T follicular helper cell (primary cell): ENCODE results near the gene SEPHS2.

Source experiments
- DNase-seq: peaks from one replicate; pipeline ENCODE4 v3.0.0-alpha.2; 2020; ENCODE audit warnings: low read depth

SEPHS2 gene

DNA sequence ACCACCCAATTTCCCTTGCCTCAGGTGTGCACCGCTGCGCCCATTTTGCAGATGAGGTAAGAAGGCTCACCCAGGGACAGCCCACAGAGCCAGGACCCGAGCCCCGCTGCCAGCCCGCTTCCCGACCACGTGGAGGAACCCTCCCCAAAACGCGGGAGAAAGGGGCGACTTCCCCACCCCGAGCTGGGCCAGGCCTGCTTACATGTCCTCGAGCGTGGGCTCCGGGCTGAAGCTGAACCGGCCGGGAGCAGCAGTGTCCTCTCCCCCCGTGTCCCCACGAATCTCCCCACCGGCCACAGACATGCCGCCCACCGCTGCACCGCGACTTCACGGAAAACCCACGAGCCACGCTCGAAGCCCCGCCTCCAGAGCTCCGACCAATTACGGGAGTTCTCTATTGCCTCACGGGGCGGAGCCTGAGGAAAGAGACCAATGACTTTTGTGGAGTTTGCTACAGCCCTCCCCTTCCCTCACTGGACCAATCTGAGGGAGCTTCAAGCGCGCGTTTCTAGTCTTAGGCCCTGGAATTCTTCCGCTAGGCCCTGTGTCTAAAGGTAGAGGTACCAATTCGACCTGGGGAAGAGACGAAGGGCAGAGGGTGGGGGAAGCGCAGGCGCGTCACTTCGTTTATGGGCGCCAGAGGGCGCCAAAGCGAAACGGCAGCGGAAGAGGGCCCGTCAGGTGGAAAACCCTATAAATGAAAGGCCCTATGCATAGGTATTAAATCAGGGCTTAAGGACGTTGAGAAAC is 15.8 kb downstream of the SEPHS2 start, which contains the start of gene DCTPP1:
TSS of gene DCTPP1 (minus strand) at position 353 of the 750 bp plus-strand sequence. CDS start at position 303, 50 bp downstream.
- DNase-seq, result peak; percentile 94

DNA sequence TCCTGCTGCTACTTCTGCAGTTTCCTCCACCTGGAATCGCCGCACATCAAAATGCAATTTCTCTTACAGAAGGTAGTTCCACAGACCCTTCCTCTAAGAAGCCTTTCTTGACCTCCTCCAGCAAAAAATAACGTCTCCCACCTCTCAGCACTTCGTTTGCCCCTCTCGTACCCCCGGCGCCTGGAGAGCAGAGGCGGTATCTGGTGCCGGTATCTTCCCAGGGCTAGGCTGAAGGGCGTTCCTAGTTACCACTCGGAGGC is 16.3 kb downstream of the SEPHS2 start:
- no peak for DNase-seq

DNA sequence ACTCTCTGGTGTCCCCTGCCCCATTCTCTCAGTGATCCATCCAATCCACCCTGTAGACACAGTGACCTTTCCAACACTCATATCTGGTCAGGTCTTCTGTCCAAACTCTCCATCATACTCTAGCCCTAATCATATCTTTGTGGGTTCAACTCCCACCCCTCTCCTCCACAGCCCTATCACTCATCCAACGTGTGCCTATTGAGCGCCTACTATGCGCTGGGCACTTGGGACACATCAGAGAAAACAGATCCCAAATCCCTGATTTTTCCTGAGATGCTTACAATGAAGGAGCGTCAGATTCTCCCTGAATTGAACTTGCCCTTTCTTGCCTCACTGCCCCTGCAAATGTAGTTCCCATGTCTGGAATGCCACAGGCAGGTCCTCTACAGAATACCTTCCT is 17.6 kb downstream of the SEPHS2 start:
- DNase-seq, result no peak

DNA sequence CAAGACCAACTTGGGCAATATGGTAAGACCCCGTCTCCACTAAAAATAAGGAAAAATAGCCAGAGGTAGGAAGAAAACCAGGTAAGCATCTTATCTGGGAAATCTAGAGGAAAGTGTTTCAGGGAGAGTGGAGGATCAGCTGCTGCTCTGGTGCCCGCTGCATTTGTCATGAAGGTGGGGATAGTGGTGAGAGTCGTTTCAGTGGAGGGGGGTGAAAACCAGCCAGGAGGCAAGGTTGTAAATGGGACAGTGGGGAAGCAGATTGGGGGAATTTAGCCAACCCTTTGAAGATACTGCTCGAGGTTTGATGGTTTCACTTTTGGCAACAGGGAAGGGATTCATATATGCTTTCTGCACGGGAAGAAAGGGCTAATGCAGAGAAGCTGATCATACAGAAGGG is 24.7 kb downstream of the SEPHS2 start:
- DNase-seq, result no peak

DNA sequence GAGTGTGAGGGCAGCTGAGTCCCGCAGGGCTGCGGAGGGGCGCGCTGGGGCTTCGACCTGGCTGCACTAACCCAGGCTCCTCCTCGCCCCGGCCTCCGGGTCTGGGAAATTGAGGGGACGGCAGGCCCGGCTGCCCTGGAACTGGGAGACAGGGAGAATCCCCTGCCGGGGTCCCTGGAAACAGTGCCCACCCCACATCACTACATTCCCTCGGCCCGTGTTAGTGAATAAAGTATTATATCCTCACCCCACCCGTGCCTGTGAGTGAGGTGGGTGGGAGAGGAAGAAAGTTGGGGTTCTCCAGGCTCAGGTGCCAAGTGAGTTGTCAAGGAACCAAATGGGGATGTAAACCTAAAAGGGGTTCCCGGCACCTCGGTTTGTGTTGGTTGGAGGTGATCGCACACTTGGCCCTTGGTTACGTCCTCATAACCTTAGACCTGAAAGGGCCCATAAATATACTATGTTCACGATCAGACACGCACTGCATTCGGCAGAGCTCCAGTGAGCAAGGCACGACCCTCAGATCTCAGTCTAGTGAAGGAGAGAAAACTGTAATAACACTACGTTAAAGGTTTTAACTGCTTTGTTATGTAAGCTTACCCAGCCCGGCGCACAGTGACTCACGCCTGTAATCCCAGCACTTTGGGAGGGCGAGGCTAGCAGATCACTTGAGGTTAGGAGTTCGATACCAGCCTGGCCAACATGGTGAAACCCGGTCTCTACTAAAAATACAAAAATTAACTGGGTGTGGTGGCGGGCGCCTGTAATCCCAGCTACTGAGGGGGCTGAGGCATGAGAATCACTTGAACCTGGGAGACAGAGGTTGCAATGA is 27.1 kb downstream of the SEPHS2 start:
- DNase-seq, result no peak

DNA sequence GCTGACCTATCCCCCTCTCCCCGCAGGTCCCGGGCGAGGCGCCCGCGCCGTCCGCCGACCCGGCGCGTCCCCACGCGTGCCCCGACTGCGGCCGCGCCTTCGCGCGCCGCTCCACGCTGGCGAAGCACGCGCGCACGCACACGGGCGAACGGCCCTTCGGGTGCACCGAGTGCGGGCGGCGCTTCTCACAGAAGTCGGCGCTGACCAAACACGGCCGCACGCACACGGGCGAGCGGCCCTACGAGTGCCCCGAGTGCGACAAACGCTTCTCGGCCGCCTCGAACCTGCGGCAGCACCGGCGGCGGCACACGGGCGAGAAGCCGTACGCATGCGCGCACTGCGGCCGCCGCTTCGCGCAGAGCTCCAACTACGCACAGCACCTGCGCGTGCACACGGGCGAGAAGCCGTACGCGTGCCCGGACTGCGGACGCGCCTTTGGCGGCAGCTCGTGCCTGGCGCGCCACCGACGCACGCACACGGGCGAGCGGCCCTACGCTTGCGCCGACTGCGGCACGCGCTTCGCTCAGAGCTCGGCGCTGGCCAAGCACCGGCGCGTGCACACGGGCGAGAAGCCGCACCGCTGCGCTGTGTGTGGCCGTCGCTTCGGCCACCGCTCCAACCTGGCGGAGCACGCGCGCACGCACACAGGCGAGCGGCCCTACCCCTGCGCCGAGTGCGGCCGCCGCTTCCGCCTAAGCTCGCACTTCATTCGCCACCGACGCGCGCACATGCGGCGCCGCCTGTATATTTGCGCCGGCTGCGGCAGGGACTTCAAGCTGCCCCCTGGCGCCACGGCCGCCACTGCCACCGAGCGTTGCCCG is 27.9 kb downstream of the SEPHS2 start:
- DNase-seq, result peak; percentile 83

DNA sequence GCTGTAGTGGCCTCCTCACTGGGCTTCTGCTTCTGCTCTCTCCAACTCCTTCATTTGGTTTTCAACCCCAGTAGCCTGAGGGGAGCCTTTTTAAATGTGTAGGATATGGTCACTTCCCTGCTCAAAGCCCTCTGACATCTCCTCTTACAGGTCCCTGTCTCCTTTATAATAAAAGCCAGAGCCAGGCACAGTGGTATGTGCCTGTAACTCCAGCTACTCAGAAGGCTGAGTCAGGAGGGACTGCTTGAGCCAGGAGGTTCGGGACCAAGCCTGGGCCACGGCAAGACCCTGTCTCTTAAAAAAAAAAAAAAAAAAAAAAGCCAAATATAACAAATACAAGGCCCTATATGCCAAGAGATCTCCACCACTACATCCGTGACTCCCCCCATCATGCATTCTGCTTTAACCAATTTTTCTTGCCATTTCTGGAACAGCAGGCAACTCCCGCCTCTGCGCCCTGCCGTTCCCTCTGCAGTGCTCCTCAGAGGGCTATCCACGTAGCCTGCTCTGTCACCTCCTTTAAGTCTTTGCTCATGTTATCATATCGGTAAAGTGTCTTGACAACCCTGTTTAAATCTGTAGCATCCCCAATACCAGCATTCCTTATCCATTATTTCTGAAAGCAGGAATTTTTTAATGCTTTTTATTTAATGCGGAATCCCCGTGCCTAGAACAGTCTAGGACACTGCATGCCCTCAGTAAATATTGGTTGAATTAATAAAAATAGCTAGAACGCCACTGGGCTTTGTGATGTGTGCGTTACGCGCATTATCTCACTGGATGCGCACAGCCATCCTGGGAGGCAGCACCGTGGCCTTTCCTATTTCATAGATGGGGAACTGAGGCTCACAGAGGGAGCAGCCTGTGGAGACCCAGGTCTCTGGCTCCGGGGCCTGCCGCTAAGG is 28.8 kb downstream of the SEPHS2 start:
- no peak for DNase-seq

DNA sequence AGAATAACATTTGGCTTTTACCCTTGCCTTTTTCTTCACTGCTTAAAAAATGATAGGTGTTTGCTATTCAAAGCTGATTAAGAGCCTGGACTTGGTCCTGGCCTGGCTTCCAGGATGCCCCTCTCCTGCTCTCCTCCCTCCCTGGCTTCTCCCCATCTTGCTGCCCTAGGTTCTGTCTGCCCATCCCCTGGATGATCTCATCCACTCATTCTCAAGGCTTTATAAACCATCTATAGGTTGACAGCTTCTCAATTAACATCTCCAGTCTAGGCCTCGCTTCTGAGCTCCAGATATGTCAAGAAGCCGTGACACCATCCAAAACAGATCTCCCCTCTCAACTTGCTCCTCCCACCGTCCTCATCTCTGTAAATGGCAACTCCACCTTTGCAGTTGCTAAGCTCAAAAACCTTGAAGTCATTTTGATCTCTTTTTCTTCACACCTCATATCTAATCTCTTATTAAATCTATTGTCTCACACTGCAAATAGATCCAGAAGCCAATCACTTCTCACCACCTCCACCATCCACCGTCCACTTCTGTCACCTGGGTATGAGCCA is 29.5 kb downstream of the SEPHS2 start:
- no peak for DNase-seq

DNA sequence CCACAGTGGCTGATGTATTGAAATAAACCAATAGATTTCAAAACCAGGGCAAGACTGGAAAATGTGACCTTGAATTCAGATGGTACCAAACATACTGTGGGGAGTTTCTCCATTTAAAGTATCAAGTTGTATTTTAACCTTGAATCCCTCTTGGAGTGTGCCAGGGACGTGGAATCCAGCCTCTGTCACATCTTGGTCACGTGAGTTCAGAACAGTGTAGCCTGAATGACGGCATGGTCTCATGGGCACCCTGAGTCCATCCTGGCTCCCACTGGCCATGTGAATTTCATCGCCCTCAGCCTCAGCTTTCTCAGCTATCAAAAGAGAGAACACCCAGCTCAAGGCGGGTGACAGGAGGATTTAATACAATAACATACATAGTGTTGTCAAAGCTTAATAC is 31.5 kb downstream of the SEPHS2 start:
- DNase-seq, result no peak

DNA sequence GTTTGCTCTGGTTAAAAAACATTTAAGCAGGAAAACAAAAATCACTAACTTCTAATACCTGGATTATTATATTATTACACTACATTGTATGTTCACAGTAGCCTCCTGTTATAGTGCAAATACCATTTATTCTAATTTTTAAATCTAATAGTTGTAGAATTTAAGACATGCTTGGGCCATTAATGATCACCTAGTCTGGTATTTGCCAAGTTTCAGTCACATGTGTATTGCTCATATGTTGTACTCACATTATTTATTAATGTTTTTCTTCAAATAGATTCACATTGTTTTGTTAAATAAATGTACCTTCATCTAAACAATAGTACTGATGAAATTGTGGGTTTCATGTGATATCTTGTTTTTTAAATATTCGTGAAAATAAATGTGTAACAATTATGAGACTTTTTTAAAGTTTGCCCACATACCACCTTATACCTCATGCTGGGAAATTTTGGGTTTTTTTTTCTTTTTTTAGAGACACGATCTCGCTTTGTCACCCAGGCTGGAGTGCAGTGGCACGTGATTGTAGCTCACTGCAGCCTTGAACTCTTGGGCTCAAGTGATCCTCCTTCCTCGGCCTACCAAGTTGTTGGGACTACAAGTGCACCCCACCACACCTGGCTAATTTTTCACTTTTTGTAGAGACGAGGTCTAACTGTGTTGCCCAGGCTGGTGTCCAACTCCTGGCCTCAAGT is 32.4 kb downstream of the SEPHS2 start:
- no peak for DNase-seq

DNA sequence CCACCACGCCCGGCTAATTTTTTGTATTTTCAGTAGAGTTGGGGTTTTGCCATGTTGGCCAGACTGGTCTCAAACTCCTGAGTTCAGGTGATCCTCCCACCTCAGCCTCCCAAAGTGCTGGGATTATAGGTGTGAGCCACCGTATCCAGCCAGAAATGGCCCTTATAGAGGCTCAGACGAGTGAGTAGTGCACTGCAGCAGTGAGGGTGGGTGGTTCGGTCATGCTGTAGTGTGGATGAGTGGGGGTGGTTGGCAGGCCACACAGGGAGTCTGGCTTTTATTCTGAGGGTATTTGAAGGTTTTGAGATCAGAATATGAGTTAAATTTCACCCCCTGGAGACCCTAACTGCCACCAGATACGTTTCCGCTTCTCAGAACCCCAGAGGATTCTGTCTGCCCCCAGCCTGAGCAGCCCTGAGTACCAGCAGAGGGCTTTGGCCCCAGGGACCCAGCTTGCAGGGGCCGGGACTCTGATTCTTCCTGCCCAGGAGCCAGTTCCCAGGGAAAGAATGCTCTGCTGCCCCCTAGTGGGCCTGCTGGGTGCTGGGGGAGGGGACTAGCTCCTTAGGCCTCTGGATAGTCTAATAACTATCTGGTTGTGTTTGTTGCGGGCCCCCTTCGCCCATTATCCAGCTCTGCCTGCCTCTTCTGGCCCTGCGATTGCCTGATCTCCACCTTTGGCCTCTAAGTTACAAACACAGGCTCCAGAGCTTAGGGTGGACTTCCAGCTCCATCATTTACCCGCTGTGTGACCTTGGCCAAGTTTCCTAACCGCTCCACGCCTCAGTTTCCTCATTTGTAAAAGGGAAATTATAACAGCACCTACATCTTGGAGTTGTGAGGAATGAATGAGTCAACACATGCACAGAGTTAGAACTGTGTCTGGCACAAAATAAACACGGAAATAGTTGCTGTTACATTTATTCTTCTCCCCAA is 36.3 kb downstream of the SEPHS2 start:
- DNase-seq, result peak; percentile 89

DNA sequence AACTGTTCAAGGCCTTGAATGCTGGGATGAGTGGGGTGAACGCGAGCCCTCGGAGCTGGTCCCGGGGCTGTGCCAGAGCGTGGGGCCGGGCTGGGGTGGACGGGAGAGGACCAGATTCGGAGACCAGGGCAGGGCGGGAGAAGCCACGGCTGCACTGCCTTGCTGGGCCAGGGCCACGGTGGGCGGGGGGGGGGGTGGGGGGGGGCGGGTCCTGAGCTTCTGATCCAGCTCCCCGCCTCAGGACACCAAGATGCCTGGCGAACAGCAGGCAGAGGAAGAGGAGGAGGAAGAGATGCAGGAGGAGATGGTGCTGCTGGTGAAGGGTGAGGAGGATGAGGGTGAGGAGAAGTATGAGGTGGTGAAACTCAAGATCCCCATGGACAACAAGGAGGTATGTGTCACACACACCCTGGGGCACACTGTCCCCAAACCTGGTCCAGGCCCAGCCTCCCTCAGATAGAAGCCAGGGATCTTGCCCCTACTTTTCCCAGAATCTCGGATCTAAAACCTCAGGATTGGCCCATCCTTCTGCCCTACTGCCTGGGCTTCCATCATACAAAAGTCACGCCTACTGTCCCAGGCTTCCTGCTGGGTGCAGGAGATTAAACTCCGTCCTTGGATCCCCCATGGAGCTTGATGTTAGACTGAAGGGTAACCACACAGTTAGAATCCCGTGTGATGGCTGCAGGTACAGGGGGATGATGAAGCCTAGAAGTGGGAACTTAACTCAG is 37.7 kb downstream of the SEPHS2 start:
- no peak for DNase-seq

DNA sequence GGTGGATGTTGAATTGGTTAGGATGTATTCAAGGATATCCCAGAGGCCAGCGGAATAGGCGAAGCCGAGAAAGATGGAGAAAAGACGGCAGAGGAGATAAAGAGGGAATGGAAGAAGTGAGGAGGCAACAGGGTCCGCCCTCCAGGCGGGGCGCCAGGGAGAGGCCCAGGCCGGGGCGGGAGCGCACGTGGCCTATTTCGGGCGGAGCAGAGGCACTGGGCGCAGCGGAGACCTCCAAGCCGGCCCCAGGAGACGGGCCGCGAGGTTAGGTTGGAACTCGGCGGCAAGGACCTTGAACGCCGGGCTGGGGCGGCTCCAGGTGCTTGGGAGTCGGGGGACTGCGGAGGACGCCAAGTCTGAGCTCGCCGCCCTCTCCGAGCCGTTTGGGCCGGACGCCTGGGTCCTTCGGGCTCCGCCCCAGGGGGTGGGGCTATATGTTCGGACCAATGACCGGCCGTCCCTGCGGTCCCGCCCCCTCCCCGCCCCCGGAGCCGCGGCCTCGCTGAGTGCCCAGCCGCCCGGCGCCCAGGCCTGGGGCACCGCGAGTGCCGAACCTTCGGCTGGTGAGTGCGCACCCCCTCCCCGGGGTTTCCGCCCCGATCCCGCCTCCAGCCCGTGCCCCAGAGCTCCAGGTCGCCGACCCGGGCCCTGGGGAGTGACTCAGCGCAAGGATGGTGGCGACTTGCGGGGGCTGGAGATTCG is 38.4 kb downstream of the SEPHS2 start, which contains the start of gene ZNF771:
TSS of gene ZNF771 (plus strand) at position 505 of the 702 bp plus-strand sequence. CDS start 448 bp downstream, outside the sequence.
- peak; percentile 73 for DNase-seq

DNA sequence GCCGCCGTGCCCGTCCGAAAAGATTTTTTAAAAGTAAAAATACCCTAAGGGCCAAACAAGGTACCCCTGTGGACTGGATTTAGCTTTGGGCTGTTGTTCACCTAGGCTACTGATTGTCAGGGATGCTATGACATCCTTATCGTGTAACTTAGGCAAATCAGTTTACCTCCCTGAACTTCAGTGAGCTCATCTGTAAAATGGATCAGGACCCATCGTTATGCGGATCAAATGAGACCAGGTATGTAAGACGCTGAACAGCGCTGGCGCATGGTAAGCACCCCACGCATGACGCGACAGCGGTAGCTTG is 38.9 kb downstream of the SEPHS2 start:
- DNase-seq, result no peak

DNA sequence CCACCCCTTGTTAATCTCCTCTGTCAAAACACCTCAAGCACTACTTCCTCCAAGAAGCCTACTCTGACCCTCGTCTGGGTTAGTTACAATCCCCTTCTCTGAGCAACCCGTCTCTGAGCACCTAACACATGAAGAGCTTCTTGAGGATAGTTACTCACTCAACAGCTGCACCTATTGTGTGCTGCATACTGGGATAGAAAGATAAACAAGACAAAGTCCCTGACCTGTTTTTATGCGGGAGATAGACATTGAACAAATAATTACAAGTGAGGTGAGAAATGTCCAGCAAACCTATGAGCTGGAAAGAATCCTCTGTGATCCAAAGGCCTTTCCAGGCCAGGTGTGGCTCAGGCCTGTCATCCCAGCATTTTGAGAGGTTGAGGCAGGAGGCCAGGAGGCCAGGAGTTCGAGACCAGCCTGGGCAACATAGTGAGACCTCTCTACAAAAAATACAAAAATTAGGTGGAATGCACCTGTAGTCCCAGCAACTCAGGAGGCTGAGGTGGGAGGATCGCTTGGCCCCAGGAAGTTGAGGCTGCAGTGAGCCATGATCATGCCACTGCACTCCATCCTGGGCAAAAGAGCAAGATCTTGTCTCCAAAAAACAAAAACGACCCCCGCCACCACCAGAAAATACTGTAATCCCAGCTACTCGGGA is 43.8 kb downstream of the SEPHS2 start:
- no peak for DNase-seq

DNA sequence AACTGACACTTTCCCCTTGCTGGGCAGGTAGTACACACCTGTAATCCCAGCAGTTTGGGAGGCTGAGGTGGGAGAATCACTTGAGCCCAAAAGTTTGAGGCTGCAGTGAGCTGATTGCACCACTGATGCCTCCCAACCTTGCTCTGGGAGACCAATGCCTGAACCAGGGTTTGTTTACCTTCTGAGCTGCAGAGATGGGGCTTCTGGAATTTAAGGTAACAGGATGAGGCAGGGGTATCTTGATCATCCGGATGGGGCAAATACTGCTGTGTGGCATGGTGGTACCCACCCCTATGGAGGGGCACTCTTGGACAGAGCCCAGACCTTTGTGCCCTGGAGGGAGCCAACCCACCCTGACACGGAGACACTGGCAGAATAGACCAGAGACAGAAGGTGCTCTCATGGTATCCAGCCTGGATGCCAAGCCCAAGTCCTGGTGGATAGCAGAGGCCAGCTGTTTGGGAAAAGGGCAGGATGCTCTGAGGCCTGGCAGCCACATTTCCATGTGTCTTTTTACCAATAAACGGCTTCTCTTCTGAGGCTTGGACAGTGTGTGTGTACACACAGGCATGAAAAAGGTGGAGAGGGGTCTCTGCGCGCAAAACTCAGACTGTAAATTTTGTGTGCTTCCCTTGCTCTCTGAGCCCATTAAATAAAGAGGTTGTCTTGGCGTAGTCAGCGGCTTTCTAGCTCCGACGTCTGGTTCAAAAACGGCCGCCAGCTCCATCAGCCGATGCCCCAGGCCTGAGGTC is 46.1 kb downstream of the SEPHS2 start:
- no peak for DNase-seq
